ENCODE data around the gene HS3ST3A1. TPM values are rescaled to one million over a fixed set of nuclear protein-coding genes. Genes with fewer than 3 reads are reported as not detected.

Gene HS3ST3A1
- total RNA-seq, 1 experiment from 2014 or later, result 3.4 TPM

- peaks cover 0 to 3% of the 10 kb centered on the region in 2 experiments; a peak in 1 of 4 replicates for H3K4me1 Mint-ChIP-seq
- H3K36me3 Mint-ChIP-seq (ENCODE audit: insufficient read depth in 1 of 3, low read depth in 3 of 3), result no peaks in the 10 kb centered on the region; a peak in 1 of 7 replicates
- Histone ChIP-seq H3K14ac (ENCODE audit: insufficient read depth, low read length) (no peak overlapping the region), H2BK20ac (ENCODE audit: low read depth, low read length, poor library complexity, severe bottlenecking) (no peak overlapping the region), H3K27me3 (ENCODE audit: insufficient read depth, low read length) (no peaks in the 10 kb centered on the region), H3K27ac (ENCODE audit: insufficient read length, low read depth, low read length) (no peak overlapping the region), H3K4me2 (ENCODE audit: insufficient read depth, insufficient read length, low read length) (no peak overlapping the region), H2BK5ac (ENCODE audit: insufficient read length, low read length) (no peak overlapping the region), H3K18ac (ENCODE audit: insufficient read length, low read depth, low read length) (no peak overlapping the region), H3K4me1 (ENCODE audit: insufficient read depth, low read length) (no peaks in the 10 kb centered on the region), H3K23ac (ENCODE audit: insufficient read length, low read depth, low read length) (no peak overlapping the region), H2BK120ac (ENCODE audit: low read depth, low read length, poor library complexity, severe bottlenecking) (no peak overlapping the region), H2AFZ (ENCODE audit: low read length) (no peak overlapping the region), H3K9me3 (ENCODE audit: control insufficient read depth, low read depth, low read length) (no peaks in the 10 kb centered on the region), H2BK15ac (ENCODE audit: low read depth, low read length) (no peak overlapping the region), H4K20me1 (ENCODE audit: control insufficient read depth, insufficient read depth, insufficient read length) (no peaks in the 10 kb centered on the region), H3K56ac (ENCODE audit: insufficient read length, low read depth, low read length) (no peak overlapping the region), H4K8ac (replicated peaks; ENCODE audit: insufficient read length, low read depth, low read length) (no peak overlapping the region), H3K79me2 (ENCODE audit: insufficient read depth, low read length) (no peaks in the 10 kb centered on the region), H4K5ac (ENCODE audit: insufficient read length, low read depth, low read length) (no peak overlapping the region), H2BK12ac (ENCODE audit: insufficient read length, low read depth, low read length) (no peak overlapping the region), H4K91ac (ENCODE audit: insufficient read length, low read depth, low read length) (no peak overlapping the region), H3K23me2 (ENCODE audit: insufficient read length, low read depth, low read length, poor library complexity, severe bottlenecking) (no peaks in the 10 kb centered on the region), H3K9ac (ENCODE audit: extremely low read depth, insufficient read length, low read length) (no peak overlapping the region), H3T11ph (ENCODE audit: low read length) (no peak overlapping the region), H3K4ac (ENCODE audit: low read depth, low read length) (no peak overlapping the region), H2AK5ac (ENCODE audit: insufficient read length, low read length) (no peak overlapping the region), H3K79me1 (ENCODE audit: insufficient read depth, low read depth, low read length, poor library complexity, severe bottlenecking) (no peaks in the 10 kb centered on the region)
- H3K27ac Mint-ChIP-seq, result no peak overlapping the region
- no peak overlapping the region for H3K4me3 Mint-ChIP-seq
- peaks cover 0 to 4% of the 10 kb centered on the region in 2 experiments; a peak in 1 of 5 replicates for H3K9me3 Mint-ChIP-seq
- no peak for TF ChIP-seq CTCF (conservative IDR thresholded peaks at IDR 0.05)
- peaks cover 2% of the 10 kb centered on the region; the same call in 1 of the 2 replicates for H3K27me3 Mint-ChIP-seq (ENCODE audit: low read depth)
- no CpG with 5 or more reads among the region's 3 CpGs for WGBS (ENCODE audit: extremely low coverage, insufficient read length, low lambda C conversion rate)
- no peak for DNase-seq
These were observed 143.9 kb downstream of the HS3ST3A1 start for GRCh38 chr17:13457783-13458182.

Small RNA genes lying within 50 kb of the gene (microRNA-seq; reads per million reads assigned to microRNA genes)
- not detected for gene MIR548H3 (ENCODE audit: borderline microRNAs expressed)
